GM21381 (cell line): ENCODE measurements around the gene VWA5B1.

Source experiments
- ATAC-seq: cut with Tn5 transposase; IDR thresholded peaks from one replicate; pipeline ENCODE4 v1.9.1; 2021; ENCODE audit warnings: mild to moderate bottlenecking, moderate library complexity; ENCODE audit not compliant: unreplicated experiment

Gene VWA5B1

DNA sequence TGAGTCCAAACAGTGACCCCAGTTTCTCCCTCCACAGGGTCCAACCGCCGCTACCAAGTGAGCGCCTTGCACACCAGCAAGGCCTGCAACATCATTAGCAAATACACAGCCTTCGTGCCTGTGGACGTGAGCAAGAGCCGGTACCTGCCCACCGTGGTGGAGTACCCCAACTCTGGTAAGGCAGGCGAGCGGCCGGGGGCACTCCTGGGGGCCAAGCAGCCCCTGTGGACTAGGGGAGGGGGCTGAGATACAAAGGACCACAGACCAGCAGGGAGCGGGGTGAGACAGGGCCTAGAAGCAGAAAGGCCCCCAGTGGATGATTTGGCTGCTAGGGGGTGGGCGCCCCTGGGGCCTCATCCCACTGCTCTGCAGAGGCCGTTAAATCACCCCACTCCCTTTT is 54.7 kb downstream of the VWA5B1 start:
- no peak for ATAC-seq

DNA sequence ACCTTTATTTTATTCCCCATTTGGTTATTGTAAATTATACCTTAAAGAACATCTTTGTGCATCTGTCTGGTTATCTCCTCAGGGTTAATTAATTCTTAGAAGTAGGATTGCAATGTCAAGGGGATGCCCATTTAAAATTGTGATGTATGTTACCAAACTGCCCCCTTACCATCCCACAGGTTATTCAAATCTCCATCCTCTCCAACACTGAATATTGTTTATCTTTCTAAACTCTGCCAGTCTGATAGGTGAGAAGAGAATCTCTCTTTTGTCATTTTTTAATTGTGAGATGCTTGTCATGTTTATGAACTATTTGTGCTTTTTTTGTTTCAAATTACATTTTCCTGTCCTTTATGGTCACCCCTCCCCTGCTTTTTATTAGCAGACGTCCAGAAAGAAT is 55.8 kb downstream of the VWA5B1 start:
- ATAC-seq, result no peak

DNA sequence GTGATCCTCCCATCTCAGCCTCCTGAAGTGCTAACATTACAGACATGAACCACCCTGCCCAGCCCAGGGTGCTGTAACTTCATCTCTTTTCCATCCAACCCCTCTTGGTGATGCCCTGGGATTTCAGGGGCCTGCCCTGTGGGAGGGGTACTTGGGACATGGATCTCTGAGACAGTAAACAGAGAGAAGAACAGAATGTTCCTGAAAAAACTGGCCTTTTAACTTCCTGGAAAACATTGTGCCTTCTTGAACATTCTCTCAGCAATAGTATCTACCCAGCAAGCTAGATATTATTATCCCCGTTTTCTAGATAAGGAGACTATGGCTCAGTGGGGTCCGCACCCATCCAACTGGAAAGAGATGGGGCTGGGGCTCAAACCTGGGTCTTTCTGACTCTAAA is 57.0 kb downstream of the VWA5B1 start:
- ATAC-seq, result no peak

DNA sequence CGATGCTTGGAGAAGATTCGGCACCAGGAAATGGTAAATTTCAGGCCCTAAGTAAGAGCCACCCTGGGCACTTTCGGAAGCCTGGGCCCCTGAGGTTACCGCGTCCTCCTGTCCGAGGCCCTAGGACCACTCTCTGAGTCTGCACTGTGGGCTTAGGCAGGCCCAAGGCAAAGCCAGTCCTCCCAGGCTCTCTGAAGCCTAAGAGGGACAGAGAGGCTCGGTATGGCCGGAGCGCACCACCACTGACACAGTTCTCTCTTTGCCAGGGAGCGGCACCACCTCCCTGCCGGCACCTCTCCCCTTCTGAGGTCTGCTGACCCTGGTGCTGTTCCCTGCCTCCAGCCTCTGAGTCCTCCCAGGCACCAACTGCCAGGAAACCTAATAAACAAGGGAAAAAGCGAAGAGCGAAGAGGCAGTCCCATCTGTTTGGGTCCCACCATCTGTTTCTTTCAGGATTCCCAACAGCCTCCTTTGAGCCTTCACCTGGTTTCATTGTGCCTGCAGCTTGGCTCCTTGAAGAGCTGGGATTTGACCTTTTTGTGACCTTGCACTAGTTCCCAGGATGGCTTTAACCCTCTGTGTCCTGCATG is 57.7 kb downstream of the VWA5B1 start:
- ATAC-seq, result no peak

DNA sequence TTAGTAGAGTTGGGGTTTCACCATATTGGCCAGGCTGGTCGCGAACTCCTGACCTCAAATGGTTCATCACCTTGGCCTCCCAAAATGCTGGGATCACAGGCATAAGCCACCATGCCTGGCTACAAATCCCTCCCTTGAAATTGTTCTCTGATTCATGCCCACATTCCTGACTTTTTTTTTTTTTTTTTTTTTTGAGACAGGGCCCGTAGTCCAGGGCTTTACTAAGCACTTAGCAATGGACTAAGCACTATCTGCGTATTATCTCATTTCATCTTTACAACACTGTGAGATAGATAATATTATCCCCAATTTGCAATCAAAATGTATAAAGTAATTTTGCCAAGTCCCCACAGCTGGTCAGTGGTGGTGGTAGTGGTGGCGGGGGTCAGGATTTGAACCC is 58.9 kb downstream of the VWA5B1 start:
- no peak for ATAC-seq

DNA sequence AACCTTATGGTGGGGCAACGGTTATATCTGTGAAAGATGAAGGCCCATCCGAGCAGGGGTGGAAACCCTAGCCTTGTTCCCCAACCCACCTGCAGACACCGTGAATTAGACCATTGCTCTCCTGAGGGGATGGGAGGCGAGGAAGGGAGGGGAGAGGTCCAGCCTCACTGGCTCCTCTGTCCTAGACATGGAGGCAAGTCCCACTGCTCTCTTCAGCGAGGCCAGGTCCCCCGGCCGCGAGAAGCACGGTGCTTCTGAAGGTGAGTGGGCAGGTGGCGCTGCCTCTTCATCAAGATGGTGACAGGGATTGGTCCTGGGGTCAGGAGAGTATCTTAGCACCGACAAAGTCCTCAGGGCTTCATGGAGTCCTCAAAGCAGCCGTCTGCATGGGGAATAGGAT is 59.3 kb downstream of the VWA5B1 start:
- ATAC-seq, result no peak

DNA sequence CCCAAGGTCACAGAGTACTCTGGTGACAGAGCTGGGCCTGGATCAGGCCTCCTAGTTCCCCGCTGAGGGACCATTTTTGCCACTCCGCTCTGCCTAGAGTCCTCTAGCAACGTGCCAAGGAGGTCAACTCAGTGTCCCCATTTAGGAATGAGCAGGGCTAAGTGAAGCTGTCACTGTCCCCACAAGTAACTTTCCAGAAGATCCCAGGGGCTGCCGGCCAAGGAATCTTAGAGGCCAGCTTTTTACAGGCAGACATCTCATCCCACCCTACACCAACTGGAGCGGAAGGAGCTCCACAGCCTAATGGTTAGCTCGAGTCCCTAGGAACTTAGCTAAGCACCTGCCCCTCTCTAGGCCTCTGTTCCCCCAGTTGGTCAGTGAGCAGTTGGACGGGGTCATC is 59.7 kb downstream of the VWA5B1 start:
- ATAC-seq, result no peak

DNA sequence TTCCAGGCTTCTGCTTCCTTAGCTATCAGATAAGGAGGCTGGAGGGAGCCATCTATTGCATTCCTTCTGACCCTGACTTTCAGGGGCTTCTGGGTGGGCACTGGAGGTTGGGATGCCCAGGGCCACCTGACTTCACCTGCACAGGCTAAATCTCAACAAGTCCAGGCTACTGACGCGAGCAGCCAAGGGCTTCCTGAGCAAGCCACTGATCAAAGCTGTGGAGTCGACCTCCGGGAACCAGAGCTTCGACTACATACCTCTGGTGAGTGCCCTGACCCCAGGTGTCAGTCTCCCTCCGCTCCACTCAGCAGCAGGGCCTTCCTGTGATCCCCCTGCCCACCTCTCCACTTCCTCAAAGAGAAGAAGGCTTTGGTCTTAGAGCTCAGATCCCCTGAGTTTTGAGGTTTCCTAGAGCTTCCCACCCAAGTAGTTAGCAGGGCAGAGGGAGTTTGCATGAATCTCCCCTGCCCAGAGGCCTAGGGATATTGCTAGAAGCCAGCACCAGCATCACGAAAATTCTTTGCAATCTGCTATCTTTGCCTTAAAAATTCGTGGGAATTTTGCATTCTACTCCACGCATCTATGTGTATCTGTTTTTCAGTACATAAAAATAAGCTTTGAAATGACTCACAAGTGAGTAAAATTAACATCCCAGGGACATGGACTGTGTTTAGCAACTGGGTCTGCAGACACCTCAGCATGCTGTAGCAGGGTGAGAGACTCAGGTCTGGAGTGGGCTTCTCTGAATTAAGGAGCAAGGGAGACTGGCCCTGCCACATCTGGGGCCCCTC is 61.4 kb downstream of the VWA5B1 start:
- ATAC-seq, result no peak

DNA sequence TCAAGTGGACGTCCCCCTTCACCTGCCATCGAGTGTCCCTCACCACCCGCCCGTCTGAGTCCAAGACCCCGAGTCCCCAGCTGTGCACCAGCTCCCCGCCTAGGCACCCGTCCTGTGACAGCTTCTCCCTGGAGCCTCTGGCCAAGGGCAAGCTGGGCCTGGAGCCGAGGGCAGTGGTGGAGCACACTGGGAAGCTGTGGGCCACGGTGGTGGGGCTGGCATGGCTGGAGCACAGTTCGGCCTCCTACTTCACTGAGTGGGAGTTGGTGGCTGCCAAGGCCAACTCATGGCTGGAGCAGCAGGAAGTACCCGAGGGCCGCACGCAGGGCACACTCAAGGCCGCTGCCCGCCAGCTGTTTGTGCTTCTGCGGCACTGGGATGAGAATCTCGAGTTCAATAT is 63.2 kb downstream of the VWA5B1 start:
- no peak for ATAC-seq

DNA sequence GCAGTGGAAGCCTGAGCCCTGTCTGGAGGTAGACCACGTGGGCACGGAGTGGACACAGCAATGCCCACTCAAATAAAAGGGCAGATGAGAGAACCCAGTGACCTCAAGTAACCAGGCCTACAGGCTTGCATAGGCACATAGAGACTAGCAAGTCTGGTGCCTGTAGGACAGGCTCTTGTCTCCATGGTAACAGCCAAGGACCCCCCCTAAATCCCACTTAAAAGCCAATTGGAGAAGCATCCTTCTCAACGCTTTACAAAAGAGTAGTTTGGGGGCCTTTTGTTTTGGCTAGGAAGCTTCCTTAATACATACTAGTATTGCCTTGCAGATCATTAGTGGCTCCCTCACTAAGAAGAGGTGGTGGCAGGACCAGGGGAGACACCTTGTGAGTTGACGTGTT is 63.9 kb downstream of the VWA5B1 start:
- no peak for ATAC-seq

DNA sequence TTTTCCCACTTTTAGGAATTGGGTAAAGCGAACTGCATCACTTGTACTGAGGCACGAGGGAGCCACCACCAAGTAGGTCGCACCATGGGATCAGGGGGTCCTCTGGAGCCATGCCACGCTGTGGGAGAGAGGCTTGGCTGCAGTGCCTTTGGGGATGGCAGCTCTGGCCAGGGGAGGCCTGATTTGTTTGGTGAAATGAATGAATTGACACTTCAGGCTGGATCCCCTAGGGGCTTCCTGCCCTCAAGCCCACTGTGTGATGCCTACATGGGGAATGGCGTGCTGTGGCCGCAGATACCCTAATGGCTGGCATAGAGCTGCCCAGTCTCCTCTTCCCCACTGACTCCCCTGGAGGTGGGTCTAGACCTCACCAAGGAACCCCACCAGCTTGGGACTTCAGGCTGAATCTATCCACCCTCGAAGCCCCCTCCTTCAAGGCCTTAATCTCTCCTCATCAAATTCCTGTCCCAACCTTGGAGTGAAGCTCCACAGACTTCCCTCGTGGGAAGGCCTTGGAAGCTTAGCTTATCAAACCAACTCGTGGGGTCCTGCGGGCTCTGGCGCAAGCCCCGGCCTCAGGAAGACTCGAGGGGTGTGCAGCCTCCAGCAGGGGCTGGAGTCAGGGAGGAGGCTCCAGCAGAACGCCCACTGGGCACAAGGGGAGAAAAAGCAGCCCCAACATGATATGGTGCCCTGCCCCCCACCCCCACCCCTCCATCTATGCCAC is 64.6 kb downstream of the VWA5B1 start:
- ATAC-seq, result no peak

DNA sequence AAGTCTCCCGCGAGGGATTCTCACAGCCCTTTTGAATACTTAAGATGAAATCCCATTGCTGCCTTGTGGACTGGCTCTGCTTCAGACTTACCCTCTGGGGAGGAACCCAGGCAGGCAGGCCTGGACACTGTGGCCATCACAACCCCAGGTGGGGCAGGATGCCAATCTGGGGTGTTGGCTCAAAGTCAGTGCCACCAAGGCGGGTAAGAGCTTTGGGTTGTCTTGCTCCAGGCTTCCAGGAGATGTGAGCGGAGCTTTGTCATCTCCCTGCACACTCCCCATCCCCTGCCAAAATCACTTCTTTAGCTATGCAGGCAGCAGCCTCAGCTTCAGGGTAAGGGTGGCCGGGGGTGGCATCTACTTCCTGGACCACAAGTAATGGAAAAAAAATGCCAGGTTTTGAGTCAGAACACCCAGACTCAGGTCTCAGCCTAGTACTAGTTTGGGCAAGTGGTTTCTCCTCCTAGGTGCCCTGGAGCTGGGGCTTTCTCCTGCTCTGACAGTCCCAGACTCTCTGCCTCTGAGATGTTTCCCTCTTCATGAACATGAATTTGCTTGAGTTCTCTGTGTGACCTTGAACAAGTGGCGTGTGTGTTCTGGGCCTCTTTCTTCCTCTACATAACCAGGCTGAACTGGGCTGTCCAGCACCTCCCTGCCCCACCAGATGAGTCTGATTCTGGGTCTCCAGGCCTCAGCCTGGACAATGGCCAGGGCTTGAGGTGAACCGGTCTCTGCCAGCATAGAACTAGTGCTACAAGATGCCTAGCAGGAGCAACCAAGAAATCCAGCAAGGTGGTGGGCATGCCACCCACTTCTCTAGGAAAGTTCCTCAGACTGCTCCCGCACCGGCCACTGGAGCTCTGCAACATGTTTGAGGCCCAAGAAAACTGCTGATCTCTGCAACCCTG is 65.4 kb downstream of the VWA5B1 start:
- no peak for ATAC-seq

DNA sequence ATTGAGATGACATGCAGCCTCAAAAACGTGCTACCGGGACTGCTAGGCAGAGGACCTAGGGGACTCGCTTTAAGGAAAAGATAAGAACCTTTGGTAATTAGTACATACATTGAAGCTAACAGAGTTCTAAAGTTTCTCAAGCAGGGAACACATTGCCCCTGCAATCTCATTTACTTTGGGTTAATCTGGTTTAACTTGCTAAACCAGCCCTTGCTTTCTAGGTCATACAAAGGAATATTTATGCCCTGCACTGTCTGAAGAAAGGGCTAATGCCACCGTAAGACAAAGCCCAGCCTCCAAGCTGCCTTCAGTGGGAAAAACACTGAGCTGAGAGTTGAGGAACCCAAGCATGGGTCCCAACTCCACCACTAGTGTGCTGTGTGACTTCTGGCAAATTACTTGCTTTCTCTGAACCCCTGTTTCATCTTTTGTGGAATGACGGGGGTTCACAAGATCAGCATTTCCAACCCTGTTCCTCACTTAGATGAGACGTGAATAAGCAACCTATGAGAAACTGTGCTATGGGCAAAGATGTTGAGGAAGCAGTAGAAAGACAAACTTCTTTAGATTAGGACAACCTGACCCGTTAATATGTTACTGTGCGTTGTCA is 66.3 kb downstream of the VWA5B1 start:
- ATAC-seq, result no peak

DNA sequence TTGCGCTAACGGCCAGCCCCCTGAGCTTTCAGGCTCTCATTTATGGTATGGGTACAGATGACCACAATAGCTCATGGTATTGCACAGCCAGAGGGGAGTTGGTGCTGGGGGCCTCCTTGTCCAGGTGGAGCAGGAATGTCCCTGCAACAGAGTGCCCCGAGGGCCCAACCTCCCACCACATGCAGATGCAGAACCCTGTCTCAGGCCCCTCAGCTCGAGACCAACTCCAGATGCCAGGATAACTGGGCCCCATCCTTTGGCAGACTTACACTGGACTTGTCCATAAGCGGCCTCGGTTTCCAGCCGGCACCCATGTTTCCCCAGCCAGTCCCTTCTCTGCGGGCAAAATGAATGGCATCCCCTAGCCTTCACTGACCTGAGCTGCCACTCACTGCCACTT is 67.1 kb downstream of the VWA5B1 start:
- no peak for ATAC-seq

DNA sequence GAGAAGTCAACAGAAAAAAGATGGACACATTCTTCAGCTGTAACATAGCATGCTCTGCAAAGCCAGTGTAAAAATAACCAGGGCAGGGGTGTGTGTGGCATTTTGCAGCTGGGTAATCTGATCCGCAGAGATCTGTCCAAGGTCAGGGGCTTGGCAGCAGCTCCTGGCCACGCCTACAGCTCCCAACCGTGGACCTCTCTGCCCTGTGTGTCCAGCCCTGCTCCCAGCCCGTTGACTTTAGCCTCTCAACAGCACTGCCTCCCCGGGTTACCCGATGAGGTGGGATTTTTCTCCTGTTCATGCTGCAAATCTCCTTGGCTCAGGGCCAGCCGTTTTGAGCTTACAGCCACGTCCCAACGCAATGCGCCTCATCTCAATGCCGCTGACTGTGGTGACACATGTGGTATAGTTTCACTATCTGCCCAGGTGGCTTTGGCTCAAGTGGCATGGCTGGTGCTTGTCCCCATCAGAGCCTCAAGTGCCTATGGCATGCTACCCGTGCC is 68.1 kb downstream of the VWA5B1 start:
- no peak for ATAC-seq

DNA sequence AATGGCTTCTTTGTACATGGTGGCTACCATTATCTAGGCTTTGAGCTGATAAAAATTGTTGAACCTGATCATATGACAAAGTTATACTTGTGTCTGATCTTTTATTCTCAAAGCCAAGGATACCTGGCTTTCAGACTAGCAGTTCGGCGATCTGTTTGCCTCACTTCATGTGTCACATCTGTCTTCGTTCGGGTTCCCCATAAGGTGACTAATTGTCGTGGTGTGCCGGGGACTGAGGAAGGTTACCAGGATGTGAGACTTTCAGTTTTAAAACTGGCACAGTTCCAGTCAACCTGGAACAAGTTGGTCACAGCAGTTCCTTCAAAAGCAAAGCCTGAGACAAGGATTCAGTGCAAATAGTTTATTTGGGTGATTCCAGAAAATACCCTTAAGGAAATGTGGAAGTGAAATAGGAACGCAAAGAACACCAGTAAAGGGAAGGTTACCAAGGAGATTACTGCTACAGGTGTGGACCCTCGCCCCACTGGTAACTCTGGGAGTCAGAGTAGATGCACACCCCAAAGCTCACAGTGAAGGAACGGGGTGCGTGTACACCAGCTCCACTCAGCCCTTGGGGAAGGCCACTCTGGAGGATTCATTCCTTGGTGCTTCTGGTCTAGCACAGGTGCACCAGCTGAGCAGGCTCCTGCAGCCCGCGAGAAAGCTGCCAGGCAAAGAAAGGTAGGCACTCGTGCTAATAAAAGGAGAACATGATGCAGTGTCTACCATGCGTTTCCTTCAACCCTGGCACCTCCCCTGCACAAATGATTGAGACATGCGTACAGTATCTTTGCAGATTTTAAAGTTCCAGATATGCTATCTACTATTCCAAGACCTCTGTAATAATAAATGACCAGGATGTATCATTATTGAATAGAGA is 69.0 kb downstream of the VWA5B1 start:
- no peak for ATAC-seq

DNA sequence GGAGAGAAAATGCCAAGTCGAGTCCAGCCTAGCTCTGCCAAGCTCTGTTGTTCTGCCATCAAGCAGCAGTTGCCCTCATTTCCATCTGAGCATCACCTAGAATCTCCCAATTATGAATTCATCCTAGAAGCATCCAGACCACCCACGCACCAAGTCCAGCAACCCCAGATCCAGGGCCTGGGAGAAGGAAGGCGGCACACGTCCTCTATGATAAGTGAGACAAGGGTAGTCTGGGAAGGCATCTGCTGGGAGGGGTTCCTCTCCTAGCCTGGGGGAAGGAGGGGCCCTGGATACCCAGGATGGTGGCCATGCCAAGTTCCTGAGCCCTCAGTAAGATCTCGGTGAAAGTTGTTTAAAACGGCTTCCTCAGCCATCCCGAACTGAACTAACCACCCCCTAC is 70.7 kb downstream of the VWA5B1 start:
- ATAC-seq, result no peak

DNA sequence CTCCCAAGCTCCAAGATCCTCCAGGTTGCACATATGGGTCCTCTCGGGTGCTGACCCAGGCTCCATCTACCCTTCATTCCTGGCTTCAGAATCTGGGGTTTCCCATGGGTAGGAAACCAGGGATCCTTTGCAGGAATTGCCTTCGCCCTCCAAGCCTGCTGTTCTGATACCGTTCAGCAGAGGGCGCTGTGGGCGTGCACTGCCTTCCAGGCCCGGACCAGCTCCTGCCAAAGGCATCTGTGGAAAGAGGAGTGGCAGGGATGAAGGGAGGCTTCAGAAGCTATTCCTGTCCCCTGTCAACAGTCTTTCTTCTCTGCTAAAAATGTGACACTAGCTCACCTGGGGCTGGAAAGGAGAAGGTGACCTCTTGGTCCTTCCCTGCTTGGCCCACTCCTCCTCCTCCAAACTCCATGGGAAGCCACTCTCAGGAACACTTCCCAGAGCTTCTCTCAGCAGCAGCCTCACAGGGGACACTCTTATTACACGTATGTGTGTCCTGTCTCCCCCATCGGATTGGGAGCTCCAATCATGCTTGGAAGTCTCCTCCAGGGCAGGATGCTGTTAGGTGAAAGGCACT is 71.2 kb downstream of the VWA5B1 start:
- no peak for ATAC-seq

DNA sequence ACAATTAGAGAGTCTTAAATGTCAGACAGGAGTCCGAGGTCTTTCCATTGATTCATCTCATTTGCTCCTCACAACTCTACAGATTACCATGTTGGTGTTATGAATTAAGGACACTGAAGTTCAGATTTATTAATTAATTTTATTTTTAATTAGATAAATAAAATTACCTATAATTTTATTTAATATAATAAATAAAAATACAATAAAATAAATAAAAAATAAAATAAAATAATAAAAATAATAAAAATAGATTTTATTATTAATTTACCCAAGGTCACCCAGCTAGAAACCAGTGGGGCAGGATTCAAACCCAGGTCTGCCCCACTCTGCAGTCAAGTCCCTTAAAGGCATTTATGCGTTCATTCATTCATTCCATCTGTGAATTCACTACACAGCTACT is 72.2 kb downstream of the VWA5B1 start:
- no peak for ATAC-seq
